GM18519 (cell line): ENCODE measurements around the gene TNNI2.

Source experiments
- ATAC-seq: cut with Tn5 transposase; IDR thresholded peaks from one replicate; pipeline ENCODE4 v1.9.1; 2021; ENCODE audit warnings: mild to moderate bottlenecking, moderate library complexity; ENCODE audit not compliant: unreplicated experiment, low FRiP score

TNNI2 gene

DNA sequence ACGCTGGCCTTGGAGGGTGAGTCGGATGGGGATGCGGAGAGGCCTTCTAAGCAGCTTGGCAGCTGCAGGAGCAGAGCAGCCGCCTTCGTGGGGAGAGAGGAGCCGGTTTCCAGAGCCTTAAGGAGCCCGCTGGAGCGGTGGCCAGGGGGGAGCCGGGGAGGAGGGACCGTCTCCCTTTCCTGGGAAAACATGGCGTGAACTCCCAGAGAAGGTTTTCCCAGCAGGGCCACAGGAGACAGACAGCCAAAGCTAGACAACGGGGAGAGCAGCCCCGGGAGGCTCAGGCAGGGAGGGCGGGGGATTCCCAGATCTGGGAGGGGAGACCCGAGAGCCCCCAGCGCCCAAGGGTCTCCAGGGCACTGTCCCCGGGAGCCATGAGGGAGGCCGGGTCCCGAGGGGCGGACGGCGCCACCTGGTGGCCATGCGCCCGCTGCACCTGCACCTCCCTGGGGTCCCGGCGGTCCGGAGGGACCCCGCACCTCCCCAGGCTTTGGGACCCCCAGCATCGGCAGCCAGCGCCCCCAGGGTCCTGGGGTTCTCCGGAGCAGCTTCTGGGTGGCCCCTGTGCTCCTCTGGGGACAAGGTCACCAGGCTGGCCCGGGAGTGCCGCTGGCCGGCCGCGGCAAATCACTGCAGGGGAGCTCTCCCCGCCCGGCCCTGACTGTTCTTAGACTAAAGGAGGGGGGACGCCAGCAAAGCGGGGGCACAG is 6.4 kb upstream of the TNNI2 start:
- ATAC-seq, result no peak

GRCh38 chr11:1832920-1833295 is 5.9 kb upstream of the TNNI2 start:
- ATAC-seq, result no peak

- no peak for ATAC-seq
Measured at GRCh38 chr11:1834062-1834610, 4.6 kb upstream of the TNNI2 start.

DNA sequence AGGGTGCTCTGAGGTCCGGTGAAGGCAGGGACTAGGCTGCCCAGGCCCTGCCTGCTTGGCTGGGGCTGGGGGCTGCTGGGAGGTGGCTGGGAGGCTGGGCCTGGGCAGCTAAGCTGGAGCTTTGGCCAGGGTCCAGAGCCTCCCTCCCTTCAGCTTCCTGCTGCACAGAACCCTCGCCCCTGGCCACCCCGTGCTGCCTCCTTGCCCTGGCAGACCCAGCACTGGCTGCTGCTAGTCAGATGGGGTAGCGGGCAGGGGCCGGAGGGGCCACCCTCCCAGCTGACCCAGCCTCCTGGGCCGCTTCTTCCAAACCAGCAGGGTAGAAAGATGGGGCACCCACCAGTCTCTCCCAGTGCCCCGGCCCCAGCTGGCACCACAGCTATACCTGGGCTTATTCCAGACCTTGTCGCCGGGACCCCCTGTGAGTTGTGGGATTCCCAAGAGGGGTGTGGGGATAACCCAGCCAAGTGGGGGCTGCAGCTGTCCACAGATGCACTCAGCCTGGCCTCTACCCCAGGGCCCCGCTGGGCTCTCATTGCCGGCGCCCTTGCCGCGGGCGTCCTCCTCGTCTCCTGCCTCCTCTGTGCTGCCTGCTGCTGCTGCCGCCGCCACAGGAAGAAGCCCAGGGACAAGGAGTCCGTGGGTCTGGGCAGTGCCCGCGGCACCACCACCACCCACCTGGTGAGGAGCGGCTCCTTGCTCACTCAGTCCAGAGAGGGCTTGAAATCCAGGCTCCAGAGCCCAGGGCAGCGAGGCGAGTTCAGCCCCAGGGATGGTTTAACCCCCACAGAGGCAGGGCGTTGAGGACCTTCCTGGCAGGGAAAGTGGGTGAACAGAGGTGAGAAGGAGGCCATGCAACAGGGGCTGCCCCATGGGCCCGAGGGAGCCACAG is 3.8 kb upstream of the TNNI2 start, which contains the start of gene SYT8:
Gene SYT8 (plus strand): TSS at position 212 of the 892 bp plus-strand sequence. CDS start 116 bp downstream, at position 328.
- no peak for ATAC-seq

DNA sequence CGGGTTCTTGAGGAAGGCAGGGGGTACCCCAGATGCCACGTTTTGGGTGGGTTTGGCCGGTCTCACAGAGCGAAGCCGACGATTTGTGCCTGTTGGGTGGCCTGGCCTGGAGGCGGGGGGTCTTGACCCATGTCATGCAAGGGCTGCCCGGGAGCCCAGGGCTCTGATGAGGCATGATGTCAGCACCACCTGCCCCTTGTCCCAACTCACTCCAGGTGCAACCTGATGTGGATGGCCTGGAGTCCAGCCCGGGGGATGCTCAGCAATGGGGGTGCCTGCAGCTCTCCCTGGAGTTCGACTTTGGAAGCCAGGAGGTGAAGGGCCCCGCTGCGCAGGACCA is 3.1 kb upstream of the TNNI2 start:
- no peak for ATAC-seq

- ATAC-seq, result no peak
Measured at GRCh38 chr11:1836011-1836945, 2.5 kb upstream of the TNNI2 start.

DNA sequence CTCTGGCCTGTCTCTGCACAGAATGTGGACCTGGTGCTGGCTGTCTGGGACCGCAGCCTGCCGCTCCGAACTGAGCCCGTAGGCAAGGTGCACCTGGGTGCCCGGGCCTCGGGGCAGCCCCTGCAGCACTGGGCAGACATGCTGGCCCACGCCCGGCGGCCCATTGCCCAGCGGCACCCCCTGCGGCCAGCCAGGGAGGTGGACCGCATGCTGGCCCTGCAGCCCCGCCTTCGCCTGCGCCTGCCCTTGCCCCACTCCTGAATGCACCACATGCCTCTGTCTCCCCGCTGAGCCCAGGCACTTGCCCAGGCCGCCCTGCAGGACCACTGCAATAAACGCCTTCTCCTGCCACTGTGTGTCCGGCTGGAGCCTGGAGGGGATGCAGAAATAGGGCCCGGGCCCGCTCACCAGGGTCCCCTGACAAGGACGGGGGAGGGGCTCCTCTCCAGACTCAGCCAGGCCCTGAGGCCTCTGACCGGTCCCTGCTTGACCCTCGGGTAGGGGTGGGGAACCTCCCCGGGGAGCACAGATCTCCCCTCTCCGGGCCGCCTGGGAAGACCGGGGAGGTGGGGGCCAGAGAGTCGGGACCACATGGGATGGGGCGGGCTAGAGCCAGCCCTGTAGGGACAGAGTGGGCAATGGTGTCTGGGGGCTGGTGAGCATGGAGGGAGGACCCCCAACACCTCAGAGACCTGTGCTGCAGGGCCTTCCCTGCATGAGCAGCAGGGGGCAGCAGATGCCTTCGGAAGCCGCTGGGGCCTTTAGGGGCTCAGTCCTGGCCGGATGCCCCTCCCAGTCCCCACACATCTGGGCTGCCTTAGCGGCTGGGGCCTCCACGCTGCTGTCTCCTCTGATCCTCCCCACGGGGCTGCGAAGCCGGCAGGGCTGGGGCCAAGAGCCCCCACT is 1.4 kb upstream of the TNNI2 start:
- no peak for ATAC-seq

- ATAC-seq, result no peak
Measured at GRCh38 chr11:1838077-1838425, 730 bp upstream of the TNNI2 start.

- ATAC-seq, result no peak
Measured at GRCh38 chr11:1839204-1839923, 583 bp downstream of the TNNI2 start.

- ATAC-seq, result no peak
Measured at GRCh38 chr11:1839924-1840779, 1.4 kb downstream of the TNNI2 start.

GRCh38 chr11:1840780-1841480 is 2.1 kb downstream of the TNNI2 start:
- no peak for ATAC-seq

- ATAC-seq, result no peak
Measured at GRCh38 chr11:1841511-1842148, 2.8 kb downstream of the TNNI2 start.

DNA sequence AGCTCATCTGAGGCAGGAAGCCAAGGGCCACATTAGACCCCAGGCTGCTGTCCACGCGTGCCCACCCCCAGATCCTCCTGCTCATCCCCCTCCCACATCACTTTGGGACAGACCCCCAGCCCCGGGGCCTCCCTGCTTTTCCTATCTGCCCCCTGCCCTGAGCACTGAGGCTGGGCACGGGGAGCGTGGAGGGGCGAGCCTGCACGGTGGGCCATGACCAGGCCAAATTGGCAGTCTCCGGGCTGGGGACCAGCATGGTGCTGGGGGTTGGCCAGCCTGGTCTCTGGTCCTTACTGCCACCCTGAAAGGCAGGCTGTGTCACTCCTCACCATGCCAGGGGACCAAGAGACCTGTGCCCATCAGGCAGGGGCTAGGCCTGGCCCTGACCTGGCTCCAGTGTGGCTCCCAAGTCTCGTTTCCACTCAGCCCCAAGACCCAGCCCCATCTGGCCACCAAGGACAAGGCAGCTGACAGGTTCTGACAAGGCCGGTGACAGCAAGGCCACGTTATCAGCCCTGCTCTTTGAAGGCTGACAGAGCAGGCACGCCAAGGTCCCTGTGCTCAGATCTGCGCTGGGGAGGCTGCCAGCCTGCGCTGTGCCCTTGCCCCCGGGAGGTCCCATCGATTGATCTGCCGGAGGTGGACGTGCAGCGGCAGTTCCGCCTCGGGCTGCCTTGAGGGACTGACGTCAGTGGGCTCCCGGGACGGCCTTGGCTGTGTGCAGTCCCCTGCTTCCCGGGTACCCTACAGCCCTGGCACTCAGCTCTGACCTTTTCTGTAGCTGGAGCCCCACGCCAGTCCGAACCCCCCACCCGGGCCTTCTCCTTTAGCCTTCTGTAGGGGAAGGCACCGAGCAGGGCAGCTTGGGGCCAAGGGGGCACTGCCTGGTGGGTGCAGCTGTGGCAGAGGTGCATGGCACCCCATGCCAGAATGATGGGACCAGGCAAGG is 3.6 kb downstream of the TNNI2 start:
- no peak for ATAC-seq

DNA sequence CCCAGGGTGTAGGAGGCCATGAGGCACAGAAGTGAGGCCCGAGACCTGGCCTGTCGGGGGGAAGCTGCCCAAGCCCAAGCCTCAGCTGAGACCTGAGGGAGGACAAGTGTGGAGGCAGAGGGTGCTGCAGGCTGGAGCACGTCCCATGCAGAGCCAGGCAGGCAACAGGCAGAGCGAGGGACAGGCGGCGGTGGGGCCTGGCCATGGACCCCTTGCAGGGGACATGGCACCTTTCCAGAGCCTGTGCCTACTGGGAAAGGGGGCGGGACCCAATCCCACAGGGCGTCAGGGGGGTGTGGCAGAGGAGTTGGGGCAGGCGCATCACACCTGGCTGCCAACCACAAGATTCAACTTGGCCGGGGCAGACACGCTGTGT is 4.3 kb downstream of the TNNI2 start:
- ATAC-seq, result no peak

DNA sequence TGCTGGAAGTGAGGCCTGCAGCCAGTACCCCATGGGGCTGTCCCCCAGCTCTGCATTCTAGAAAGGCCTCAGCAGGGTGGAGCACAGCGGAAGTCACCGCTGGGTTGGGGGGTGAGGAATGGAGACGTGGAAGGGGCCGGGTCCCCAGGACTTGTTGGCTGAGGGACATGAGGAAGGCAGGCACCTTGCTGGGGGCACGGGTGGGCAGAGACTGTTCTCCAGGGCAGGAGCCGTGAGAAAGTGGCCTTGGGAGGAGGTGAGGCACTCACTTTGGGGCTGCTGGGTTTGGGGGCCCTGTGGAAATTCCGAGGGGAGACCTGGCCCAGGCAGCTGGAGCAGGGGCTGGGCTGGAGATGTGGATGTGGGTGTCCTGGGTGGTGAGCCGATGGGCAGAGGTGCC is 5.0 kb downstream of the TNNI2 start:
- no peak for ATAC-seq
